ENCODE data around the gene GPBAR1. TPM values are rescaled to one million over a fixed set of nuclear protein-coding genes. Genes with fewer than 3 reads are reported as not detected.

The GPBAR1 gene
- under 1 TPM; 0.71 to 0.72 TPM for total RNA-seq

- Mint-ChIP-seq H3K27me3 (no peaks in the 10 kb centered on the region), H3K4me3 (no peak within 1 kb of the TSS), H3K4me1 (peaks cover 16% of the 10 kb centered on the region), H3K36me3 (peaks cover 2% of the 10 kb centered on the region), H3K27ac (peak within 1 kb of the TSS; percentile 34), H3K9me3 (no peaks in the 10 kb centered on the region)
- POLR2A ChIA-PET: interaction anchor here (1.6 kb wide), 1 partner anchor 9 kb away, joined by 4 read pairs; the partner anchor contains the start of genes AAMP and PNKD
- ATAC-seq (ENCODE audit: low read depth) (no peak), DNase-seq (peak; percentile 31)
Observed at GRCh38 chr2:218260742-218261422, at the start of gene GPBAR1. Gene GPBAR1, plus strand, starts transcription at chr2:218261015. Its CDS starts 1,710 bp downstream, at chr2:218262725.

GRCh38 chr2:218214116-218214515 is 46.7 kb upstream of the GPBAR1 start:
- Mint-ChIP-seq H3K27ac (no peak overlapping the region), H3K27me3 (peaks cover 11% of the 10 kb centered on the region), H3K36me3 (peaks cover 20% of the 10 kb centered on the region), H3K4me1 (peaks cover 8% of the 10 kb centered on the region), H3K4me3 (no peak overlapping the region), H3K9me3 (peaks cover 6% of the 10 kb centered on the region)
- DNase-seq (no peak), ATAC-seq (ENCODE audit: low read depth) (no peak)
- POLR2A ChIA-PET: no interaction called here

- H3K9me3 Mint-ChIP-seq: no peaks in the 10 kb centered on the region
- POLR2A ChIA-PET: interaction anchor here (0.7 to 7.3 kb wide), 7 partner anchors 10 to 443 kb away, joined by 3 to 91 read pairs (median 5); partner anchors contain the start of genes AAMP, BCS1L, PNKD and ZNF142
- DNase-seq (no peak), ATAC-seq (ENCODE audit: low read depth) (no peak)
- peak overlapping the region; percentile 88 for H3K4me3 Mint-ChIP-seq
- peaks cover 31% of the 10 kb centered on the region for H3K36me3 Mint-ChIP-seq
- H3K27ac Mint-ChIP-seq: peak overlapping the region; percentile 91
- H3K4me1 Mint-ChIP-seq: peaks cover 26% of the 10 kb centered on the region
- H3K27me3 Mint-ChIP-seq: no peaks in the 10 kb centered on the region
Observed at GRCh38 chr2:218216336-218216673, 44.5 kb upstream of the GPBAR1 start.

GRCh38 chr2:218216674-218217359 is 44.0 kb upstream of the GPBAR1 start, which contains the start of gene ARPC2:
Gene ARPC2, plus strand, starts transcription at chr2:218217189. Its CDS starts 282 bp downstream, at chr2:218217471.
- DNase-seq (peak; percentile 98), ATAC-seq (ENCODE audit: low read depth) (peak; percentile 64)
- Mint-ChIP-seq H3K27me3 (no peaks in the 10 kb centered on the region), H3K4me3 (peak within 1 kb of the TSS; percentile 88), H3K4me1 (peaks cover 31% of the 10 kb centered on the region), H3K36me3 (peaks cover 36% of the 10 kb centered on the region), H3K27ac (peak within 1 kb of the TSS; percentile 91), H3K9me3 (no peaks in the 10 kb centered on the region)
- POLR2A ChIA-PET: interaction anchor here (0.7 to 7.3 kb wide), 7 partner anchors 9 to 442 kb away, joined by 3 to 91 read pairs (median 5); partner anchors contain the start of genes AAMP, BCS1L, PNKD and ZNF142

- H3K27me3 Mint-ChIP-seq: no peaks in the 10 kb centered on the region
- DNase-seq (peak; percentile 76), ATAC-seq (ENCODE audit: low read depth) (peak; percentile 73)
- H3K4me1 Mint-ChIP-seq: peaks cover 34% of the 10 kb centered on the region
- H3K4me3 Mint-ChIP-seq: peak overlapping the region; percentile 88
- POLR2A ChIA-PET: interaction anchor here (1.0 to 7.3 kb wide), 3 partner anchors 8 to 52 kb away, joined by 5 to 91 read pairs (median 29); partner anchors contain the start of genes AAMP and PNKD
- H3K27ac Mint-ChIP-seq: peak overlapping the region; percentile 91
- peaks cover 34% of the 10 kb centered on the region for H3K36me3 Mint-ChIP-seq
- H3K9me3 Mint-ChIP-seq: no peaks in the 10 kb centered on the region
Observed at GRCh38 chr2:218217360-218218267, 43.2 kb upstream of the GPBAR1 start.

GRCh38 chr2:218218268-218219185 is 42.3 kb upstream of the GPBAR1 start:
- Mint-ChIP-seq H3K27me3 (no peaks in the 10 kb centered on the region), H3K9me3 (no peaks in the 10 kb centered on the region), H3K27ac (peak overlapping the region; percentile 91), H3K4me3 (peak overlapping the region; percentile 88), H3K4me1 (peaks cover 44% of the 10 kb centered on the region), H3K36me3 (peaks cover 33% of the 10 kb centered on the region)
- ATAC-seq (ENCODE audit: low read depth) (peak; percentile 34), DNase-seq (no peak)
- POLR2A ChIA-PET: interaction anchor here (2.3 to 7.3 kb wide), 2 partner anchors 11 to 52 kb away, joined by 8 to 91 read pairs; partner anchors contain the start of genes AAMP and PNKD

GRCh38 chr2:218219934-218220333 is 40.9 kb upstream of the GPBAR1 start:
- POLR2A ChIA-PET: interaction anchor here (1.1 to 7.3 kb wide), 5 partner anchors 10 to 50 kb away, joined by 3 to 91 read pairs (median 3); partner anchors contain the start of genes AAMP and PNKD
- ATAC-seq (ENCODE audit: low read depth) (no peak), DNase-seq (no peak)
- Mint-ChIP-seq H3K4me3 (peak overlapping the region; percentile 88), H3K9me3 (no peaks in the 10 kb centered on the region), H3K27me3 (no peaks in the 10 kb centered on the region), H3K36me3 (peaks cover 45% of the 10 kb centered on the region), H3K27ac (peak overlapping the region; percentile 91), H3K4me1 (peaks cover 57% of the 10 kb centered on the region)

GRCh38 chr2:218221000-218221399 is 39.8 kb upstream of the GPBAR1 start:
- H3K9me3 Mint-ChIP-seq: no peaks in the 10 kb centered on the region
- no peak for DNase-seq
- POLR2A ChIA-PET: interaction anchor here (0.9 to 7.3 kb wide), 6 partner anchors 9 to 70 kb away, joined by 3 to 91 read pairs (median 4); no protein-coding TSS in a partner anchor
- peak overlapping the region; percentile 88 for H3K4me3 Mint-ChIP-seq
- H3K36me3 Mint-ChIP-seq: peaks cover 54% of the 10 kb centered on the region
- H3K27me3 Mint-ChIP-seq: no peaks in the 10 kb centered on the region
- peak overlapping the region; percentile 91 for H3K27ac Mint-ChIP-seq
- H3K4me1 Mint-ChIP-seq: peaks cover 65% of the 10 kb centered on the region
- ATAC-seq (ENCODE audit: low read depth): no peak

GRCh38 chr2:218223046-218223445 is 37.8 kb upstream of the GPBAR1 start:
- no peaks in the 10 kb centered on the region for H3K27me3 Mint-ChIP-seq
- H3K9me3 Mint-ChIP-seq: no peaks in the 10 kb centered on the region
- H3K4me1 Mint-ChIP-seq: peaks cover 75% of the 10 kb centered on the region
- peak overlapping the region; percentile 88 for H3K4me3 Mint-ChIP-seq
- peaks cover 68% of the 10 kb centered on the region for H3K36me3 Mint-ChIP-seq
- peak overlapping the region; percentile 50 for H3K27ac Mint-ChIP-seq
- DNase-seq (no peak), ATAC-seq (ENCODE audit: low read depth) (no peak)
- POLR2A ChIA-PET: interaction anchor here (7.3 kb wide), 1 partner anchor 7 kb away, joined by 91 read pairs; no protein-coding TSS in a partner anchor

GRCh38 chr2:218224186-218224585 is 36.6 kb upstream of the GPBAR1 start:
- peak overlapping the region; percentile 76 for H3K27ac Mint-ChIP-seq
- H3K4me1 Mint-ChIP-seq: peaks cover 86% of the 10 kb centered on the region
- POLR2A ChIA-PET: interaction anchor here (1.0 to 3.0 kb wide), 2 partner anchors 8 to 10 kb away, joined by 3 to 29 read pairs; partner anchors contain the start of gene ARPC2
- peak overlapping the region; percentile 88 for H3K4me3 Mint-ChIP-seq
- no peaks in the 10 kb centered on the region for H3K27me3 Mint-ChIP-seq
- ATAC-seq (ENCODE audit: low read depth): no peak
- no peak for DNase-seq
- H3K9me3 Mint-ChIP-seq: no peaks in the 10 kb centered on the region
- peaks cover 70% of the 10 kb centered on the region for H3K36me3 Mint-ChIP-seq

GRCh38 chr2:218226903-218227302 is 33.9 kb upstream of the GPBAR1 start:
- peaks cover 63% of the 10 kb centered on the region for H3K36me3 Mint-ChIP-seq
- peak overlapping the region; percentile 40 for H3K4me3 Mint-ChIP-seq
- no peaks in the 10 kb centered on the region for H3K27me3 Mint-ChIP-seq
- no peak for DNase-seq
- H3K4me1 Mint-ChIP-seq: peaks cover 75% of the 10 kb centered on the region
- H3K27ac Mint-ChIP-seq: peak overlapping the region; percentile 72
- no peaks in the 10 kb centered on the region for H3K9me3 Mint-ChIP-seq
- ATAC-seq (ENCODE audit: low read depth): no peak
- POLR2A ChIA-PET: interaction anchor here (3.0 kb wide), 1 partner anchor 10 kb away, joined by 29 read pairs; the partner anchor contains the start of gene ARPC2

All from activated naive CD8-positive, alpha-beta T cell treated with anti-CD3 and anti-CD28 coated beads, Interleukin-2, amount 10 ng/mL, durations not matched to agents 7 days and 5 days (primary cell).